HepG2 (cell line): ENCODE data around the gene PPP1CB. TPM values are rescaled to one million over a fixed set of nuclear protein-coding genes. Genes with fewer than 3 reads are reported as not detected.
A peak's percentile ranks its signal among the peaks of the same experiment; 100 is the strongest.

Experiments
- ATRX ChIP-seq: sonication (generic); formaldehyde crosslinking; IDR thresholded peaks from 2 replicates; pipeline ENCODE4 v1.4.0; 2020; ENCODE audit warnings: missing genetic modification reagents, borderline replicate concordance
- CHD4 ChIP-seq: fragments of 200-600 bp; sonication (generic); IDR thresholded peaks from 2 replicates; pipeline ENCODE4 v1.7.0; 2017; ENCODE audit warnings: mild to moderate bottlenecking, low read length, borderline replicate concordance
- ELF3 ChIP-seq: IDR thresholded peaks from 2 replicates; pipeline ENCODE4 v1.6.1; 2016; ENCODE audit warnings: missing genetic modification reagents, missing compliant biosample characterization
- HNF4G ChIP-seq, 2 experiments: sonication (generic) in 1 of 2; formaldehyde crosslinking in 1 of 2; IDR thresholded peaks; 2 replicates each; pipeline versions ENCODE4 v1.4.0 to v1.6.1; 2011 to 2020; ENCODE audit warnings: borderline replicate concordance in 2 of 2, low read depth in 2 of 2, mild to moderate bottlenecking in 2 of 2, low read length in 1 of 2, missing genetic modification reagents in 1 of 2, moderate library complexity in 1 of 2
- KLF9 ChIP-seq: IDR thresholded peaks from 2 replicates; pipeline ENCODE4 v1.6.1; 2016; ENCODE audit warnings: low read depth
- PHF20 ChIP-seq: sonication (generic); formaldehyde crosslinking; IDR thresholded peaks from 2 replicates; pipeline ENCODE4 v1.5.0; 2020; ENCODE audit warnings: mild to moderate bottlenecking, missing genetic modification reagents
- SALL1 ChIP-seq: sonication (generic); formaldehyde crosslinking; IDR thresholded peaks from 2 replicates; pipeline ENCODE4 v1.8.0; 2022; ENCODE audit warnings: mild to moderate bottlenecking, missing genetic modification reagents
- ZFP1 ChIP-seq: IDR thresholded peaks from 2 replicates; pipeline ENCODE4 v1.6.1; 2016
- ZNF720 ChIP-seq: sonication (generic); formaldehyde crosslinking; IDR thresholded peaks from 2 replicates; pipeline ENCODE4 v1.4.0; 2020; ENCODE audit warnings: missing genetic modification reagents
- ZNF816 ChIP-seq: sonication (generic); formaldehyde crosslinking; IDR thresholded peaks from 2 replicates; pipeline ENCODE4 v1.8.0; 2022; ENCODE audit warnings: missing genetic modification reagents, mild to moderate bottlenecking, borderline replicate concordance
- polyA plus RNA-seq, 8 experiments: library from polyadenylated mRNA; depleted of rRNA in 3 of 8; stranded (reverse) in 7 of 8; unstranded in 1 of 8; fragments of >200 nt; fragmentation: Illumina TruSeq in 4 of 8; extraction: Trizol in 4 of 8; gene quantifications; 2 replicates each; pipeline versions ENCODE4 v1.2.1 to v1.2.3, GENCODE V29; 2011 to 2016; ENCODE audit warnings: low read depth in 4 of 8, missing spikeins in 1 of 8, mixed read lengths in 1 of 8; ENCODE audit not compliant: insufficient read depth in 1 of 8
- total RNA-seq, 5 experiments: library from RNA; depleted of rRNA; stranded (reverse); fragments of >200 nt; fragmentation: Illumina TruSeq; extraction: Trizol; gene quantifications; 2 replicates each; pipeline ENCODE4 v1.2.3, GENCODE V29; 2016; ENCODE audit warnings: low read depth in 1 of 5
- TF ChIP-seq, protein P1 (sequence below): sonication (generic); formaldehyde crosslinking; IDR thresholded peaks from 2 replicates; pipeline ENCODE4 v1.5.0; 2020; ENCODE audit warnings: missing genetic modification reagents
- TF ChIP-seq, protein P2 (sequence below): sonication (generic); formaldehyde crosslinking; IDR thresholded peaks from 2 replicates; pipeline ENCODE4 v1.4.0; 2020; ENCODE audit warnings: missing genetic modification reagents
- TF ChIP-seq, protein P3 (sequence below): sonication (generic); formaldehyde crosslinking; conservative IDR thresholded peaks from 2 replicates; pipeline ENCODE4 v1.5.0; 2020; ENCODE audit warnings: missing genetic modification reagents
- TF ChIP-seq, protein P4 (sequence below): IDR thresholded peaks from 2 replicates; pipeline ENCODE4 v1.6.1; 2012; ENCODE audit warnings: low read length, improper control_type of control experiment

The PPP1CB gene
- total and polyA plus RNA-seq, 2 of the 13 experiments (the other 11 are each of a cell fraction or from before 2014, with no cell fraction given), result 46.9 to 109 TPM

DNA sequence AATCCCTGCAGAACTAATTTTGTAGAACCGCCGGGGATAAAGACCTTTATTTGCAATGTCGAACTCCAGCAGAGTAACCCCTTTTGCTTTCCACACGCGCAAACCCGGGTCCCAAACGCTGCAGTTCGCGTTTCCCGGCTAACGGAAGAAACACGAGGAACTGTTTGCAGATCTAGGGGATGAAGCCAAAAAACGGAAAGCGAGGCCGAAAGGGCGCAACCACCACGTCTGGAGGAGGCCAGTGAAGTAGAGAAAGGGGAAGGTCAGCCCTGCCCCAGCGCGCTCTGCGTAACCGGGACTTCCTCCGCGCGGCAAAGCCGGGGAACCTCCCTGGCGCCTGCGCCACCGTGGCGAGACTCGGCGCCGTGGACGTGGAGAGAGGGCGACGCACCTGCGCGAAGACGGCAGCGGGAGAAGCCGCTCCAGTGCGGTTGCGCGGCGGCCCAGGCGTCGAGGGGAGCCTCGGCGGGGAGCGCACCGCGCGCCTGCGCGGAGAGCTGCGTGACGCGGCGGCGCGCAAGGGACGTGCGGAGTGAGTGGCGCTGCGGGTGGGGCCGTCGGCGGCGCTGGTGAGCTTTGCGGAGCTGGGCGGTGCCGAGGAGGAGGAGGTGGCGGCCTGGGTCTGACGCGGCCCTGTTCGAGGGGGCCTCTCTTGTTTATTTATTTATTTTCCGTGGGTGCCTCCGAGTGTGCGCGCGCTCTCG lies at the start of gene PPP1CB (continued):
- TF ChIP-seq HNF4G (IDR thresholded peaks at IDR 0.05; ENCODE audit: borderline replicate concordance, low read depth, low read length) (0 out of 2 replicates have a peak, but pooled peaks have one; percentile 4), HNF4G (CRISPR knock-in tag; IDR thresholded peaks at IDR 0.05; ENCODE audit: borderline replicate concordance, low read depth) (no peak; the same call in 1 of the 2 replicates), ELF3 (CRISPR knock-in tag) (peak; percentile 79), CHD4 (0 out of 2 replicates have a peak, but pooled peaks have one; percentile 49), ZNF720 (CRISPR knock-in tag) (no peak), SALL1 (peak; percentile 96), ZNF816 (CRISPR knock-in tag) (0 out of 2 replicates have a peak, but pooled peaks have one; percentile 24), PHF20 (peak; percentile 82), ZFP1 (CRISPR knock-in tag) (no peak), KLF9 (peak; percentile 75; the same call in 1 of the 2 replicates), ATRX (CRISPR knock-in tag) (no peak)
- TF ChIP-seq, protein P1, sequence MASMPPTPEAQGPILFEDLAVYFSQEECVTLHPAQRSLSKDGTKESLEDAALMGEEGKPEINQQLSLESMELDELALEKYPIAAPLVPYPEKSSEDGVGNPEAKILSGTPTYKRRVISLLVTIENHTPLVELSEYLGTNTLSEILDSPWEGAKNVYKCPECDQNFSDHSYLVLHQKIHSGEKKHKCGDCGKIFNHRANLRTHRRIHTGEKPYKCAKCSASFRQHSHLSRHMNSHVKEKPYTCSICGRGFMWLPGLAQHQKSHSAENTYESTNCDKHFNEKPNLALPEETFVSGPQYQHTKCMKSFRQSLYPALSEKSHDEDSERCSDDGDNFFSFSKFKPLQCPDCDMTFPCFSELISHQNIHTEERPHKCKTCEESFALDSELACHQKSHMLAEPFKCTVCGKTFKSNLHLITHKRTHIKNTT (CRISPR knock-in tag), result no peak
- TF ChIP-seq, protein P2, sequence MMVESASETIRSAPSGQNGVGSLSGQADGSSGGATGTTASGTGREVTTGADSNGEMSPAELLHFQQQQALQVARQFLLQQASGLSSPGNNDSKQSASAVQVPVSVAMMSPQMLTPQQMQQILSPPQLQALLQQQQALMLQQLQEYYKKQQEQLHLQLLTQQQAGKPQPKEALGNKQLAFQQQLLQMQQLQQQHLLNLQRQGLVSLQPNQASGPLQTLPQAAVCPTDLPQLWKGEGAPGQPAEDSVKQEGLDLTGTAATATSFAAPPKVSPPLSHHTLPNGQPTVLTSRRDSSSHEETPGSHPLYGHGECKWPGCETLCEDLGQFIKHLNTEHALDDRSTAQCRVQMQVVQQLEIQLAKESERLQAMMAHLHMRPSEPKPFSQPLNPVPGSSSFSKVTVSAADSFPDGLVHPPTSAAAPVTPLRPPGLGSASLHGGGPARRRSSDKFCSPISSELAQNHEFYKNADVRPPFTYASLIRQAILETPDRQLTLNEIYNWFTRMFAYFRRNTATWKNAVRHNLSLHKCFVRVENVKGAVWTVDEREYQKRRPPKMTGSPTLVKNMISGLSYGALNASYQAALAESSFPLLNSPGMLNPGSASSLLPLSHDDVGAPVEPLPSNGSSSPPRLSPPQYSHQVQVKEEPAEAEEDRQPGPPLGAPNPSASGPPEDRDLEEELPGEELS, result peak; percentile 81
- TF ChIP-seq, protein P3, sequence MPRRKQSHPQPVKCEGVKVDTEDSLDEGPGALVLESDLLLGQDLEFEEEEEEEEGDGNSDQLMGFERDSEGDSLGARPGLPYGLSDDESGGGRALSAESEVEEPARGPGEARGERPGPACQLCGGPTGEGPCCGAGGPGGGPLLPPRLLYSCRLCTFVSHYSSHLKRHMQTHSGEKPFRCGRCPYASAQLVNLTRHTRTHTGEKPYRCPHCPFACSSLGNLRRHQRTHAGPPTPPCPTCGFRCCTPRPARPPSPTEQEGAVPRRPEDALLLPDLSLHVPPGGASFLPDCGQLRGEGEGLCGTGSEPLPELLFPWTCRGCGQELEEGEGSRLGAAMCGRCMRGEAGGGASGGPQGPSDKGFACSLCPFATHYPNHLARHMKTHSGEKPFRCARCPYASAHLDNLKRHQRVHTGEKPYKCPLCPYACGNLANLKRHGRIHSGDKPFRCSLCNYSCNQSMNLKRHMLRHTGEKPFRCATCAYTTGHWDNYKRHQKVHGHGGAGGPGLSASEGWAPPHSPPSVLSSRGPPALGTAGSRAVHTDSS (CRISPR knock-in tag), result no peak
- TF ChIP-seq, protein P4, sequence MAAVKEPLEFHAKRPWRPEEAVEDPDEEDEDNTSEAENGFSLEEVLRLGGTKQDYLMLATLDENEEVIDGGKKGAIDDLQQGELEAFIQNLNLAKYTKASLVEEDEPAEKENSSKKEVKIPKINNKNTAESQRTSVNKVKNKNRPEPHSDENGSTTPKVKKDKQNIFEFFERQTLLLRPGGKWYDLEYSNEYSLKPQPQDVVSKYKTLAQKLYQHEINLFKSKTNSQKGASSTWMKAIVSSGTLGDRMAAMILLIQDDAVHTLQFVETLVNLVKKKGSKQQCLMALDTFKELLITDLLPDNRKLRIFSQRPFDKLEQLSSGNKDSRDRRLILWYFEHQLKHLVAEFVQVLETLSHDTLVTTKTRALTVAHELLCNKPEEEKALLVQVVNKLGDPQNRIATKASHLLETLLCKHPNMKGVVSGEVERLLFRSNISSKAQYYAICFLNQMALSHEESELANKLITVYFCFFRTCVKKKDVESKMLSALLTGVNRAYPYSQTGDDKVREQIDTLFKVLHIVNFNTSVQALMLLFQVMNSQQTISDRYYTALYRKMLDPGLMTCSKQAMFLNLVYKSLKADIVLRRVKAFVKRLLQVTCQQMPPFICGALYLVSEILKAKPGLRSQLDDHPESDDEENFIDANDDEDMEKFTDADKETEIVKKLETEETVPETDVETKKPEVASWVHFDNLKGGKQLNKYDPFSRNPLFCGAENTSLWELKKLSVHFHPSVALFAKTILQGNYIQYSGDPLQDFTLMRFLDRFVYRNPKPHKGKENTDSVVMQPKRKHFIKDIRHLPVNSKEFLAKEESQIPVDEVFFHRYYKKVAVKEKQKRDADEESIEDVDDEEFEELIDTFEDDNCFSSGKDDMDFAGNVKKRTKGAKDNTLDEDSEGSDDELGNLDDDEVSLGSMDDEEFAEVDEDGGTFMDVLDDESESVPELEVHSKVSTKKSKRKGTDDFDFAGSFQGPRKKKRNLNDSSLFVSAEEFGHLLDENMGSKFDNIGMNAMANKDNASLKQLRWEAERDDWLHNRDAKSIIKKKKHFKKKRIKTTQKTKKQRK, result no peak
